Choroid plexus epithelial cell (primary cell): ENCODE data around the gene RPS6KC1.

Experiments
- DNase-seq: peaks from one replicate; pipeline ENCODE4 v3.0.0-alpha.2; 2010; ENCODE audit warnings: low read depth
- H3K4me3 ChIP-seq: 2 replicates; pipeline ENCODE4 v1.5.1; 2011; ENCODE audit warnings: low read depth, mild to moderate bottlenecking, control low read depth, low read length, moderate library complexity
- CTCF ChIP-seq: conservative IDR thresholded peaks from 2 replicates; pipeline ENCODE4 v1.5.1; 2011; ENCODE audit warnings: low read depth, mild to moderate bottlenecking, control low read depth, inconsistent platforms, low read length, moderate library complexity

The RPS6KC1 gene

DNA sequence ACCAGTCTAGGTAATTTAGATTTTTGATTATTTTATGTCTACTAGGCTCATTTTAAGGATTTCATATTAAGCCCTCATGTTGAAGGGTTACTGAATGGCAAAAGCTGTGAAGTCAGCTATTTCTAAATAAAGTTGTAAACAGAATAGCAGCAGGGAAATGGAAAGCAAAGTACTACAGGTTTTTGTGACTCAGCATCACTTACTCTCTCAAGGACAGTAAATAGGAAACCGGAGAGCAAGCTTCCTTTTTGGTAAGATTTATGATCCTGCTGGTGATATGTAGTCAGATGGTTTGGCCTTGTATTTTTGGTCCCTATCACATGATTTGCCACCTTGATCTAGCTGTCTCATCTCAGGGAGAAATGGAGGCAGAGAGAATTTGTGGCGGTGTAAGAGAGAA, 226.0 kb downstream of the RPS6KC1 start:
- no peak overlapping the region for H3K4me3 ChIP-seq
- TF ChIP-seq CTCF: no peak
- DNase-seq: no peak

DNA sequence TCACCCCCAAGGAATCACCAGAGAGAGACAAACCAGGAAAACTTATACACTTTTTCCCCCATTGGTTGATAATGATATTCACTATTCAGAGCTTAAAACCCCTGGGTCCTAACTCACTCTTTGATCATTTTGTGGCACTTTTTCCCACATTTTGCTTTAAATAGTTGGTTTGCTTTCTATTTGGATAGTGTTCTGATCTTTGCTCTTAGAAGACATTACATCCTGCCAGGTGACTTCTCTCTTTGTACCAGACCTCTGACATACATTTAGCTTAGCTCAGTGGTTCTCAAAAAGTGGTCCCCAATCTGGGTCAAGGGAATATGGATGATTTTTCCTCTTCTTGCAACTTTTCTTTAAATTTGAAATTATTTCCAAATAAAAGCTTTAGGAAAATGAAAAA, 228.4 kb downstream of the RPS6KC1 start:
- TF ChIP-seq CTCF: no peak
- no peak overlapping the region for H3K4me3 ChIP-seq
- no peak for DNase-seq

DNA sequence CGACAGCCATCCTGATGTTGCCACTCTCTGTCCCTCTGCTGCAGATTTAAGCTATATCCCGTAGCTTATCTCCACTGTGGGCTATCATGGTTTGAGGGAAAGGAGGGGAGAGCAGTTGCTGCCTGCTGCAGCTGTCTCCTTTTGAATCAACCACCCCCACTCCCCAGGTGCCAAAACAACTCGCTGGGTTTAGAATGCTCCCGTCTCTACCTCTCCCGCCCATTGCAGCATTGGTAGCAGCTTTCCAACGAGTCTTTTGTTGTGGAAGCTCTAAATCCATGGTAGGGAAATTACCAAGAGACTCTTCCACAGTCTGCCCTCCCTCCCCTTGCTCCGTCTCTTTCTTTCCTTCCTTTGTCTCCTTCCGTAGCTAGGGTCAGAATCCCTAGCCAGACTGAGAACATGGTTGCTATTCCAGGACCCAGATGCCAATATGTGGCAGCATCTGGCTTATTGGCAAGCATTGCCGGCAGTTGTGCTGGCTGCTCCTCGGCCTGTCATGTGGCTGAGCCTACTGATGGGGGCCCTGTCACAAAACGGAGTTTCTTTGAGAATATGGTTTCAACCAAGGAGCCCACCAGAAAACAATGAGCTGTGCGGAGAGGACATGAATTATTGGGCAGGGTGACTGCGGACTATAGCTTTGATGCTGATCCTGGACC, 230.7 kb downstream of the RPS6KC1 start:
- DNase-seq: no peak
- no peak overlapping the region for H3K4me3 ChIP-seq
- no peak for TF ChIP-seq CTCF

DNA sequence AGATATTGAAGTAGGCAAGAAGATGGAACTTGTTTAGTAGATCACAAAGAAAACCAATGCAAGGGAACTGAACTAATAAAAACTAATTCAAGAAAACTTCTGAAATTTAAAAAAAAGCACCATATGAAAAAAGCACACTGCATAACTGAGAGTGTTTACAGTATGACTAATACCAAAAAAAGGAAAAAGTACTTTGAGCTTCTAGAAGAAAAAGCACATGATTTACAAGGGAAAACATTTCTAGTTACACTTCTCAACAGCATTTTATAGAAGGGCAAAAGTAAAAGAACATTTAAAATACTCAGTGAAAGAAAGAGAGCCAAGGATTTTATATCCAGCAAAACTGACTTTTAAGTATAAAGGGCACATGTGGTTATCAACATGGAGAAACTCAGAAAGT, 233.6 kb downstream of the RPS6KC1 start:
- TF ChIP-seq CTCF: no peak
- DNase-seq: peak; percentile 78
- no peak overlapping the region for H3K4me3 ChIP-seq

DNA sequence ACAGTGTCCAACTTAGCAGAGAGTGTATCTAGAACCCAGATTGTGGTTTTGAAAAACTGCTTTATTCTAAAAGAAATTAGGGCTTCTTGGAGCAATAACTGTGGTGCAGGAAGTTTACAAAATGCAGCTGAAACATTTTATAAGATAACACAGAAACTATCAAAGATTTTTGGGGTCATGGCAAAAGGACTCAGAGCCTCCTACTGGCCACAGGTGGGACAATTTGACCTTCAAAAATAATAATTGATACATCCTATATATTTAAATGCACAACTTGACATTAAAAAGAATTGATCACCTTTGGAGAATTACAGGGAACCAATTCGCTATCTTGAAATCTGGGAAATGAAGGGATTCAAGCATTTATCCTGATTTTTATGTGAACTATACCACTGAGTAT, 235.2 kb downstream of the RPS6KC1 start:
- no peak overlapping the region for H3K4me3 ChIP-seq
- no peak for DNase-seq
- peak; percentile 44 for TF ChIP-seq CTCF

- no peak overlapping the region for H3K4me3 ChIP-seq
- no peak for DNase-seq
- no peak for TF ChIP-seq CTCF
Observed at GRCh38 chr1:213287987-213288386, 236.9 kb downstream of the RPS6KC1 start.

- no peak for TF ChIP-seq CTCF
- H3K4me3 ChIP-seq: no peak overlapping the region
- no peak for DNase-seq
Observed at GRCh38 chr1:213291526-213291925, 240.5 kb downstream of the RPS6KC1 start.
